Gastroesophageal sphincter (tissue), 4 donors: Measurements from ENCODE around the gene EXOC4. TPM values are rescaled to one million over a fixed set of nuclear protein-coding genes. Genes with fewer than 3 reads are reported as not detected.

Experiments used
- ATAC-seq: fragments of 150-250 bp; one replicate; pipeline ENCODE4 v1.9.1; 2016; ENCODE audit warnings: mild to moderate bottlenecking, moderate library complexity
- H3K27ac ChIP-seq, 4 donors: fragments of 200-600 bp; sonication (generic) in 3 of 4; 1 replicate in 3 of 4; 2 replicates in 1 of 4; pipeline ENCODE4 v1.5.1; 2016 to 2019
- H3K27me3 ChIP-seq: fragments of 200-600 bp; sonication (generic); one replicate; pipeline ENCODE4 v1.5.1; 2019
- H3K36me3 ChIP-seq, 2 donors: fragments of 200-600 bp; sonication (generic); one replicate each; pipeline ENCODE4 v1.5.1; 2019; ENCODE audit warnings: control low read depth in 1 of 2
- H3K4me1 ChIP-seq, 3 donors: fragments of 200-600 bp; sonication (generic); 1 replicate in 2 of 3; 2 replicates in 1 of 3; pipeline ENCODE4 v1.5.1; 2016 to 2019; ENCODE audit warnings: control low read depth in 2 of 3
- H3K4me3 ChIP-seq, 2 donors: fragments of 200-600 bp; sonication (generic); one replicate each; pipeline ENCODE4 v1.5.1; 2019; ENCODE audit warnings: mild to moderate bottlenecking in 1 of 2, moderate library complexity in 1 of 2
- H3K9me3 ChIP-seq, 3 donors: fragments of 200-600 bp; sonication (generic); one replicate each; pipeline ENCODE4 v1.5.1; 2017 to 2019; ENCODE audit warnings: control low read depth in 2 of 3
- EP300 ChIP-seq: sonication (generic); formaldehyde crosslinking; IDR thresholded peaks from one replicate; pipeline ENCODE4 v1.6.1; 2017; ENCODE audit warnings: antibody characterized with exemption, mild to moderate bottlenecking
- POLR2A ChIP-seq, 2 donors: fragments of 450-650 bp; IDR thresholded peaks; one replicate each; pipeline ENCODE4 v1.6.1; 2017; ENCODE audit warnings: antibody characterized with exemption in 2 of 2, mild to moderate bottlenecking in 2 of 2, moderate library complexity in 1 of 2
- POLR2AphosphoS5 ChIP-seq: sonication (generic); formaldehyde crosslinking; IDR thresholded peaks from one replicate; pipeline ENCODE4 v1.6.1; 2017; ENCODE audit warnings: antibody characterized with exemption
- WGBS, 2 donors: methylation state at CpG; one replicate each; pipeline ENCODE4 v1.1.5; 2018; ENCODE audit warnings: low coverage in 1 of 2; 5-methylcytosine and 5-hydroxymethylcytosine counted together
- total RNA-seq, 4 donors: library from RNA; depleted of rRNA; stranded (reverse); fragments of >200 nt; gene quantifications; one replicate each; pipeline ENCODE4 v1.1.0, GENCODE V29; 2016
- TF ChIP-seq, protein P1 (sequence below), 4 experiments: fragments of 200-600 bp in 2 of 4; fragments of 450-650 bp in 2 of 4; sonication (generic) in 1 of 4; IDR thresholded peaks; one replicate each; pipeline ENCODE4 v1.5.1; 2017 to 2019; ENCODE audit warnings: antibody characterized with exemption in 4 of 4, mild to moderate bottlenecking in 2 of 4, moderate library complexity in 2 of 4

EXOC4 gene
- total RNA-seq, 4 donors from 2014 or later, result 46.3 to 85.8 (median 51.9) TPM

DNA sequence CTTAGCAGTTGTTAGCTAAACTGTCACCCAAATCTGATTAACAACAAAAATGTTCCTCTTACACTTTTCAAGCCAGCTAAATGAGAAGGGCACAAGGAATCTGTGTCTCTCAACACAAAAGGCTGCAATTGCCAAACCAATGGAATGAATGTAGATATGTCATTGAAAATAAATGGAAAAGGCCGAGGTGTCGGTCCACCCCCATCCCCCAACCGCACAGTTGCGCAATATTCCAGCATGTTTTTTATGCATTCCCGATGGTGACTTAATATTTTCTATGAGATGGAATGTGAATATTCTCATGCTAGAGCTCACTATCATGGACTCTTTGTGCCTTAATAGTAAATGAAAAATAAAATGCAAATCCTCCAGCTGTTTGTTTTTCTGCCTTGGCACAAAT lies 692.6 kb downstream of the EXOC4 start:
- no peaks in the 10 kb centered on the region for H3K27me3 ChIP-seq
- no peak overlapping the region for H3K4me3 ChIP-seq
- H3K9me3 ChIP-seq, result no peaks in the 10 kb centered on the region
- H3K27ac ChIP-seq, result no peak overlapping the region
- no peaks in the 10 kb centered on the region for H3K4me1 ChIP-seq
- WGBS, 2 donors, result 83 to 99% methylated on average over 5 of the region's 5 CpGs
- ATAC-seq, result no peak
- TF ChIP-seq POLR2A (IDR thresholded peaks at IDR 0.05), result no peak
- TF ChIP-seq POLR2AphosphoS5, result no peak
- TF ChIP-seq, protein P1, sequence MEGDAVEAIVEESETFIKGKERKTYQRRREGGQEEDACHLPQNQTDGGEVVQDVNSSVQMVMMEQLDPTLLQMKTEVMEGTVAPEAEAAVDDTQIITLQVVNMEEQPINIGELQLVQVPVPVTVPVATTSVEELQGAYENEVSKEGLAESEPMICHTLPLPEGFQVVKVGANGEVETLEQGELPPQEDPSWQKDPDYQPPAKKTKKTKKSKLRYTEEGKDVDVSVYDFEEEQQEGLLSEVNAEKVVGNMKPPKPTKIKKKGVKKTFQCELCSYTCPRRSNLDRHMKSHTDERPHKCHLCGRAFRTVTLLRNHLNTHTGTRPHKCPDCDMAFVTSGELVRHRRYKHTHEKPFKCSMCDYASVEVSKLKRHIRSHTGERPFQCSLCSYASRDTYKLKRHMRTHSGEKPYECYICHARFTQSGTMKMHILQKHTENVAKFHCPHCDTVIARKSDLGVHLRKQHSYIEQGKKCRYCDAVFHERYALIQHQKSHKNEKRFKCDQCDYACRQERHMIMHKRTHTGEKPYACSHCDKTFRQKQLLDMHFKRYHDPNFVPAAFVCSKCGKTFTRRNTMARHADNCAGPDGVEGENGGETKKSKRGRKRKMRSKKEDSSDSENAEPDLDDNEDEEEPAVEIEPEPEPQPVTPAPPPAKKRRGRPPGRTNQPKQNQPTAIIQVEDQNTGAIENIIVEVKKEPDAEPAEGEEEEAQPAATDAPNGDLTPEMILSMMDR (IDR thresholded peaks at IDR 0.05), result no peak
- TF ChIP-seq EP300, result no peak
- H3K36me3 ChIP-seq, result peaks cover 0 to 10% of the 10 kb centered on the region in 2 donors

DNA sequence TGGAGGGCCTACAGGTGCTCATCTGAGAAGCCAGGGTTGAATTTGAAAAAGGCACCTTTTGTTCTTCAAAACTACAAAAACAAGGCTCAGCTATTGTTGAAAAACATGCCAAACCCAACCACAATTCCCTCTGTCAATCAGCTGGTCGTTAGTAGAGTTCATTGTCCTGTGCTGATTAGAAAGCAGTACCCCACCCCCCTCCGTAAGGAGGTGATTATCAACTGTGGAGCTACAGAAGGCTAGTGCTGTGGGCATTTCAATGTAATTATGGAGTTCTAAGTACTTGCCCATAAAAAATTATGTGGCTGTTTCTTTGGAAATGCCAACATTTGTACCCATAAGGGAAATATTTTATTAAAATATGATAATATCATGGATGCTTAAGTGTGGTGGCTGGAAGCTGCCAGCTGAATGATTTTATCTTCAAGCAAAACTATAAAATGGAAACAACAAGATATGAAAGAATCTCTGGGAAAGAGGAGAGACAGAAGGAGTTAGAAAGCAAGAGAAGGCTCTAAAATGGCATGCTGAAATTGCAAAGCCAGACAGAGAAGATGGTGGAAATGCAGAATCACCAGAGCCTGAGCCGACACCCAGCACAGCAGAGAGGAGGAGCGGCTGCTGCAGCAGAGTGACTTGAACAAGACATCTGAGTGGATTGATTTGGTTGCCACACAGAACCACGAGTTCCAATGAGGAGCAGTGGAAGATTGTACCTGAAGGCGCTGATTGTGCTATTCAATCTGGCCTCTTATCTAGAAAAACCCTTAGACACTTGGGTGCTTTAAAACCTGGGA lies 694.8 kb downstream of the EXOC4 start:
- TF ChIP-seq EP300, result no peak
- TF ChIP-seq, protein P1 (IDR thresholded peaks at IDR 0.05), result no peak
- Histone ChIP-seq H3K4me1 (no peaks in the 10 kb centered on the region), H3K9me3 (no peaks in the 10 kb centered on the region), H3K36me3 (peaks cover 0 to 5% of the 10 kb centered on the region in 2 donors), H3K27me3 (no peaks in the 10 kb centered on the region), H3K4me3 (no peak overlapping the region), H3K27ac (no peak overlapping the region)
- 83 to 87% methylated on average over 2 to 6 of the region's 6 CpGs for WGBS, 2 donors
- no peak for ATAC-seq

DNA sequence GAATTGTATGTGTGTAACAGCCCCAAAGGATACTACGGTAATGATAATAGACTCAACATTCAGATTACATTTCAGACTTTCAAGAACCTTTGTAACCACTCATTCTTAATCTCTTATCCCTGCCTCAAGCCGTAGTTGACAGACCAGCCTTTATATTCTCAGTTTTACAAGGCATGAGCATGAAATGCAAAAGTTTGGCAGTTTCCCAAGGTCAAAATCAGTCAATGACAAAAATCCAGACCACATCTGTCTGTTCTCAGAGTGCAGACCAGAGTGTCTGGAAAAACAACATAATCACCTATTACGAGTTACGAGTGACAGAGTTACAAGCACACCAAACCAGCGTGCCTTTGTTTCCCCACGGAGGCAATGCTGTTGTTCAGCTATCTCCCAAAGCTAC lies 695.7 kb downstream of the EXOC4 start:
- no peak overlapping the region for H3K27ac ChIP-seq
- H3K27me3 ChIP-seq, result no peaks in the 10 kb centered on the region
- no peak for ATAC-seq
- no peaks in the 10 kb centered on the region for H3K9me3 ChIP-seq
- H3K4me1 ChIP-seq, result no peaks in the 10 kb centered on the region
- TF ChIP-seq EP300 (no peak), POLR2AphosphoS5 (no peak), POLR2A (IDR thresholded peaks at IDR 0.05) (no peak)
- TF ChIP-seq, protein P1 (IDR thresholded peaks at IDR 0.05), result no peak
- WGBS, 2 donors, result 77 to 83% methylated on average over 6 of the region's 6 CpGs
- peaks cover 0 to 5% of the 10 kb centered on the region in 2 donors for H3K36me3 ChIP-seq
- no peak overlapping the region for H3K4me3 ChIP-seq

DNA sequence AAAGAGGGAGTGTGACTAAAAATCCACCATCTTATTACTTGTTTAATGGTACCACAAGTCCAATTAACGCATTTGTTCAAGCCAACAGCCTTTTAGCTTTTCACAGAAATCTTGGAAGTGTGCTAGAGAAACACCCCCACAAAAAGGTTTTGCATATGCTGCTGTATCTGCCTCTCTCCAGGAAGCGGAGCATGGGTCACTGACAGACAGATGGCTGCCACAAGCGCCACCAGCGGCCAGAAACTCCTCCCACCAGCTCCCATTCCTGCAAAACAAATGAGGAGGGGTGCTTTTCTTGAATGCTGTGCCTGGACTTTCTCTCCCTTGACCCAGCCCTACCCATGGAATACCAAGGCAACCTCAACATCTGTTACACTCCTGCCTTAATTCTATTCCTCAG lies 698.0 kb downstream of the EXOC4 start:
- Histone ChIP-seq H3K27ac (no peak overlapping the region), H3K4me1 (no peaks in the 10 kb centered on the region), H3K9me3 (no peaks in the 10 kb centered on the region), H3K27me3 (no peaks in the 10 kb centered on the region), H3K4me3 (no peak overlapping the region), H3K36me3 (peaks cover 0 to 5% of the 10 kb centered on the region in 2 donors)
- WGBS, 2 donors, result 83 to 86% methylated on average over 4 of the region's 4 CpGs
- ATAC-seq, result no peak
- no peak for TF ChIP-seq POLR2AphosphoS5
- TF ChIP-seq EP300, result no peak
- TF ChIP-seq POLR2A (IDR thresholded peaks at IDR 0.05), result no peak
- TF ChIP-seq, protein P1 (IDR thresholded peaks at IDR 0.05), result no peak

DNA sequence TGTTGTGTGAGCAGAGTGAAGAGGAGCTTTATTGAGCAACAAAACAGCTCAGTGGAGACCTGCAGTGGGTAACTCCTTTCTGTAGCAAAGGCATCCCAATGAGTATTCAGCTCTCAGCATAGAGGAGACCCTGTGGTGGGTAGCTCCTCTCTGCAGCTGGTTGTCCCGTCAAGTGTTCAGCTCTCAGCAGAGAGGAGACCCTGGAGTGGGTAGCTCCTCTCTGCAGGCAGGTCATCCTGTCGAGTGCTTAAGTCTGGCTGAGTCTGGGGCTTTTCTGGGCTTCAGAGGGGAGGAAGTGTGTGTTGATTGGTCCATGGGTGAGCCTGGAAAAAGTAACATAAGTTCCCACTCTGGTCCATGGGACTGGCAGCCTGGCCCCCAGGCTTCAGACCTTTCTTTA lies 702.3 kb downstream of the EXOC4 start:
- no peak for ATAC-seq
- H3K36me3 ChIP-seq, result peaks cover 0 to 5% of the 10 kb centered on the region in 2 donors

More for the DNA sequence above, 702.3 kb downstream of the EXOC4 start:
- Histone ChIP-seq H3K27me3 (no peaks in the 10 kb centered on the region), H3K4me3 (no peak overlapping the region), H3K27ac (no peak overlapping the region), H3K4me1 (no peaks in the 10 kb centered on the region), H3K9me3 (no peaks in the 10 kb centered on the region)
- WGBS, 2 donors, result no CpG with 5 or more reads among the region's 2 CpGs
- TF ChIP-seq, protein P1 (IDR thresholded peaks at IDR 0.05), result no peak
- TF ChIP-seq POLR2AphosphoS5 (no peak), EP300 (no peak), POLR2A (IDR thresholded peaks at IDR 0.05) (no peak)
